HUES48 (cell line): ENCODE results near the gene ING3.

Experiments
- H3K27ac ChIP-seq: one replicate; pipeline ENCODE4 v1.7.0; 2013; ENCODE audit warnings: low read depth, low read length, inconsistent platforms
- H3K27me3 ChIP-seq: 2 replicates; pipeline ENCODE4 v1.6.1; 2013; ENCODE audit warnings: mild to moderate bottlenecking, low read length; ENCODE audit not compliant: control insufficient read depth, insufficient read depth
- H3K36me3 ChIP-seq: 2 replicates; pipeline ENCODE4 v1.6.1; 2013; ENCODE audit warnings: low read length; ENCODE audit not compliant: control insufficient read depth, insufficient read depth
- H3K4me1 ChIP-seq: 2 replicates; pipeline ENCODE4 v1.6.1; 2013; ENCODE audit warnings: mild to moderate bottlenecking, low read length; ENCODE audit not compliant: control insufficient read depth, insufficient read depth
- H3K4me3 ChIP-seq: 2 replicates; pipeline ENCODE4 v1.5.1; 2013; ENCODE audit warnings: mild to moderate bottlenecking, low read depth, low read length
- H3K9ac ChIP-seq: 2 replicates; pipeline ENCODE4 v1.6.1; 2013; ENCODE audit warnings: mild to moderate bottlenecking, low read depth, low read length, moderate library complexity
- H3K9me3 ChIP-seq: 2 replicates; pipeline ENCODE4 v1.6.1; 2013; ENCODE audit warnings: low read length; ENCODE audit not compliant: control insufficient read depth, insufficient read depth

Gene ING3

DNA sequence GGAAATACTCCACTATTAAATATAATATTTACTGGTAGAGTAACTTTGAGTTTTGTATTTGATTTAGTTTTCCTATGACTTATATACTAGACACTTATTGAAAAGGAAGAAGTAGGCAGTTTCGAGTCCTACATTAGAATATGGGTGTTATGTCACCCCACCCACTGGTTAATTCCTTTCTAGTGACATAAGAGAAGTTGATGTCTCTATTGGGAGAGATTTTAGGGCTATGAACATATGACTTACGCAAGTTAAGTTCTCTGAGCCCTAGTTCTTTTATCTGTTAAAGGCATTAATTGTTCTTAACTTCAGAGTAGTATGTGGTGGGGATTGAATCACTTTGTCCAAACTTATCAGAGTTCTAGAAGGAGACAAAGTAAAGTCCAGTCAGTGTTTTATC, 68.4 kb downstream of the ING3 start:
- H3K4me3 ChIP-seq, result no peak overlapping the region
- H3K9ac ChIP-seq, result no peak overlapping the region
- H3K4me1 ChIP-seq, result no peaks in the 10 kb centered on the region
- H3K9me3 ChIP-seq, result no peaks in the 10 kb centered on the region
- H3K27ac ChIP-seq, result no peak overlapping the region
- no peaks in the 10 kb centered on the region for H3K27me3 ChIP-seq
- H3K36me3 ChIP-seq, result no peaks in the 10 kb centered on the region

DNA sequence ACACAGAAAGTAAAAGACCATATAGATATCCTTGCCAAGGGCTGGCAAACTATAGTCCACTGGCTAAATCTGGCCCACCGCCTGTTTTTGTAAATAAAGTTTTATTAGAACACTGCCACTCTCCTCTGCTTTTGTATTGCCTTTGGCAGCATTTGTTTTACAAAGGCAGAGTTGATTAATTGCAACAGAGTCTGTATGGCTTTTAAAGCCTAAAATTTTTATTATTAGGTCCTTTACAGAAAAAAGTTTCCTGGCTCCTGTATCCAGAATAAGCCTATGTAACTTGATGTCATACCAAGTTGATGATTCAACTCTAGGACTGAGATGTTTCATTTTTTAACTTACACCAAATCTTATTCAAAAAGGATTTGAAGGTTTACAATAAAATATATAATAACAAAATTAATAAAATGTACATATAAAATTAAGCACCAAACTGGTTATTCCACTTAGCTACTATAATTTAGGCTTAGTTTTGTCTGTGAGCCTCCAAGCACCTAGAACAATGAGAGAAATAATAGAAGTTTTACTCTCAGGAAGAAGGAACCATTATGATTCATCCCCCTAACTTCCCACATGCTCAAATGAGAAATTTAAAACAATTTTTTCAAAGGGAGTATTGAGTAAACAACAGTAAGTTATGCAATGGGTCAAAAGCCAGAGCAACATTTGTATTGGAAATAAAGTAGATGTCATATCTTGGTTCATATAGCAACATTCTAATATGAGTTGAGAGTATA, 69.8 kb downstream of the ING3 start:
- Histone ChIP-seq H3K27ac (no peak overlapping the region), H3K9ac (no peak overlapping the region)

DNA sequence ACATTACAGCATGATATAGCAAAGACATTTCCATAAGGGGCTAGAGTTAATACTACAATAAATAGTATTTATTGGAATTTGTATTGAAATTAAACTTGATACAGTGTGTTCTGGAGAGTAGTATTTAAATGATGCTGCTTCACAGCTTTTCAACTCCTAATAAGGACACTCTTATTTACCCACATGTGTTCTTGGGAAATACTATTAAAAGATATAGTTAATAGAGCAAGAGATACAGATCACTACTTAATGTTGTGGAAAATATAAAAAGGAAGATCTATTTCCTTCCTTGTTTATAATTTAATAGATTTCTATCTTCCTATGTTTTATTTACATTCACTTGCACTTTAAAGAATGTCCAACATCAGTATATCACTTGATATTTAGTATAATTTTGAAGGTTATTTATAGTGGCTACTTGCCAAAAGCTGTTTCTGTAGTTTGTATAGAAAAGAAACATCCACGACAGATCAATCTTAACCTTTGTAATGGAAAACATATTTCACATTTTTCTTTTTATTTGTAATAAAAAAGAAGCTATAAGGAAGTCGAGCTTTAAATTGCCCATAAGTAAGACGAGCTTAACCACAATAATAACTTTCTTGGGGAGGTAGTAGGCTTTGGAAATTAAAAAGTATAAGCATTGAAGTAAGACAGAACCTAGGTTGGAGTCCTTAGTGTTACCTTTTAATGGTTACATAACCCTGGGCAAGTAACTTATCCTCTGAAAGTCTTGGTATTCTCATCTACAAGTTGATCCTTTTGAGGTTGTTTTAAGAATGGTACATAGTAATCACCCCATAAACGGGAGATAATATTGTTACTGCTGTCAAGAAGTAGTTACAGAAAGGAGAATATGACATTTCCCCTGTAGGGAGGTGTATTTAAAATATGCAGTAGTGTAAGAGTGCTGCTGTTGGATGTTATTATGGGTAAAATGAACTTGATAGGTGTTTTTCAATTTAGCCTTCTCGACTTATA, 70.7 kb downstream of the ING3 start:
- H3K27me3 ChIP-seq, result no peaks in the 10 kb centered on the region
- H3K9me3 ChIP-seq, result no peaks in the 10 kb centered on the region
- no peak overlapping the region for H3K27ac ChIP-seq
- H3K4me1 ChIP-seq, result no peaks in the 10 kb centered on the region
- H3K4me3 ChIP-seq, result no peak overlapping the region
- no peak overlapping the region for H3K9ac ChIP-seq
- H3K36me3 ChIP-seq, result no peaks in the 10 kb centered on the region

More for the DNA sequence above, 69.8 kb downstream of the ING3 start:
- H3K4me1 ChIP-seq, result no peaks in the 10 kb centered on the region
- no peaks in the 10 kb centered on the region for H3K27me3 ChIP-seq
- H3K36me3 ChIP-seq, result no peaks in the 10 kb centered on the region
- H3K9me3 ChIP-seq, result no peaks in the 10 kb centered on the region
- H3K4me3 ChIP-seq, result no peak overlapping the region

DNA sequence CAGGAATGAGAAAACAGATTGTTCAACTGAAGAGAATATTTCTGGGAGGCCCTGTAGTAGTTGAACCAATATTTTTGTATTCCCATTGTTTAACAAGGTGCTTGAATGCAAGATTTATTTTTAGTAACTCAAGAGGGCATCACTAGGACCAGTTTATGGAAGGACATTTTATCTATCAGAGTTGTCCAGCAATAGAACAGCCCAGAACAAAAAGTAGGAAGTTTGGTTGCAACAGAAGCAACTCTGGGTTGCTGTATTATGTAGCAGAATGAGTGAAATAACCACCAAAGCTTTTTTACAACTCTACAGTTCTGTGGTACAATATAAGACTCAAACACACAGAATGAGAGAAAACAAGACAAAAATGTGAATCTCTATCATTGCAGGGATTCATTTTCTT, 72.6 kb downstream of the ING3 start:
- no peak overlapping the region for H3K4me3 ChIP-seq
- H3K9me3 ChIP-seq, result no peaks in the 10 kb centered on the region
- H3K36me3 ChIP-seq, result no peaks in the 10 kb centered on the region
- no peak overlapping the region for H3K27ac ChIP-seq
- no peaks in the 10 kb centered on the region for H3K27me3 ChIP-seq
- H3K9ac ChIP-seq, result no peak overlapping the region
- H3K4me1 ChIP-seq, result peaks cover 5% of the 10 kb centered on the region

DNA sequence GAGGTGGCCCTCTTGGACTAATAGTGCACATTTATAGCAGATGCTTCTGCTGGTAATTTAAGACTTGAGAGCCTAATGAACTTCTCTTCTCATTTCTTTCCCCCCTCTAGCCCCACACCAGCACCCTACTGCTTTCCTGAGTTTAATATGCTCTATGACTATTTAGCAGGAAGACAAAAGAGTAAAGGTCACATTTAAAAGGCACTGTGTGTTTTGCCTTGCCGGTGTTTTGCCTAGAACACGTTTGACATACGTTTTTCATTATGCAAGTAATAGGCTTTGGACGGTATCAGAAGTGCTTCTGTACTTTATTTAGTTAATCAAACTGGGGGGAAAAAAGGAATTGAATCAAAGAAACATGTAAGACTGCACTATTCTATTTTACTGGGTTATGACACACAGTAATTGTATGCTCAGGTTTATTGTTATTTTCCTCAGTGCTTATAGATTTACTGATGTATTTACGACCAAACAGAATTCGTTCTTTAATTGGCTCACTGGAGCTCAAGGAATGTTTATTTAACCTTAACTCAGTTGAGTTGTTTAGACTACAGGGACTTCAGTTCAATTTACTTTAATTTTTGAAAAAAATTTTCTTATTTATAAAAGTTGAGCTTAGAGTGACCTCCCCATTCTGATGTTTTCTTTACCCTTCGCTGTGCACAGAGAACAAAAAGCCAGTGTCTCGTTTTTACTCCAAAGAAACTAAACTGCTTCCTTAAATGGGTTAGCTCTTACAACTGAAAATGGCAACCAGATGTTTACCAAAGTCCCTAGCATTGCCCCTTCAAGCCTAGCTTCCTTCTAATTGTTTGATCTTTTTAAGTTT, 73.3 kb downstream of the ING3 start:
- Histone ChIP-seq H3K4me3 (no peak overlapping the region), H3K9ac (no peak overlapping the region), H3K4me1 (peaks cover 8% of the 10 kb centered on the region), H3K36me3 (no peaks in the 10 kb centered on the region), H3K27me3 (no peaks in the 10 kb centered on the region), H3K27ac (no peak overlapping the region), H3K9me3 (no peaks in the 10 kb centered on the region)

DNA sequence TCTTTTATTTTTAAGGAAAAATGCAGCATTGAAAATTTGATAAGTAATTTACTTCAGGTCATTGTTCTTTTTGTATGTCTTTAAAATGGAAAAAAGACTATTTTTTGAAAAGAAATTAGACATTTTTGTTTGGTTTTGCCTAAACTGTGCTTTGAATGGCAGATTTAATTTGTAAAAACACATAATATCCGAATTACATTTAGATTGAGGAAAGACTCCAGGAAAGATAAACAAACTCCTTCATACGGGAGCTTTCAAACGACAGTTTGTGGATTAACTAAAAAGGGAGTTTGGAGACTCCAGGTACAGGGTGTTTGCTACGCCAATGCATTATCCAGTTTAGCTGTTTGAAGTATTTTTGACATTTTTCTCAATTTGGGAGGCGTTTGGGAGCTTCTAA, 74.0 kb downstream of the ING3 start:
- Histone ChIP-seq H3K27me3 (no peaks in the 10 kb centered on the region), H3K9me3 (no peaks in the 10 kb centered on the region), H3K27ac (no peak overlapping the region), H3K4me3 (no peak overlapping the region), H3K4me1 (peaks cover 8% of the 10 kb centered on the region), H3K9ac (no peak overlapping the region), H3K36me3 (no peaks in the 10 kb centered on the region)

DNA sequence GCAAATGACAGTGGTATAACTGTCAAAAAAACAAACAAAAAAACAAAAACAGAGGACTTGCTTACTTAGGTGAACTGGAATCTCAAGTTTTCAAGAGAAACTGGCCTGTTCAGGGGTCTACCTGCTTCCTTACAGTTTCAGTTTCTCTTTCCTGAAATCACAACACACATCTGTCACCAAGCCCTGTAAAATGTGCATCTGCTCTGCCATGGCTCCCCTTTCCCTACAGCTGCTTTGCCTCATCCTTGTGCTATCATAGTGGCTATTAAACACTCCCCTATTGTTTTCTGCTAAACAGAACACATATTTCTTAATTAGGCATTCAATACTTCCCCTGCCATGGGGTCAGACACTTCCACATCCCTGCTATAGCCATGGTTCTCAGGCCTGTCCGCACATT, 75.6 kb downstream of the ING3 start:
- Histone ChIP-seq H3K9ac (no peak overlapping the region), H3K9me3 (no peaks in the 10 kb centered on the region), H3K4me3 (no peak overlapping the region), H3K4me1 (peaks cover 8% of the 10 kb centered on the region), H3K27me3 (no peaks in the 10 kb centered on the region), H3K36me3 (no peaks in the 10 kb centered on the region), H3K27ac (no peak overlapping the region)

DNA sequence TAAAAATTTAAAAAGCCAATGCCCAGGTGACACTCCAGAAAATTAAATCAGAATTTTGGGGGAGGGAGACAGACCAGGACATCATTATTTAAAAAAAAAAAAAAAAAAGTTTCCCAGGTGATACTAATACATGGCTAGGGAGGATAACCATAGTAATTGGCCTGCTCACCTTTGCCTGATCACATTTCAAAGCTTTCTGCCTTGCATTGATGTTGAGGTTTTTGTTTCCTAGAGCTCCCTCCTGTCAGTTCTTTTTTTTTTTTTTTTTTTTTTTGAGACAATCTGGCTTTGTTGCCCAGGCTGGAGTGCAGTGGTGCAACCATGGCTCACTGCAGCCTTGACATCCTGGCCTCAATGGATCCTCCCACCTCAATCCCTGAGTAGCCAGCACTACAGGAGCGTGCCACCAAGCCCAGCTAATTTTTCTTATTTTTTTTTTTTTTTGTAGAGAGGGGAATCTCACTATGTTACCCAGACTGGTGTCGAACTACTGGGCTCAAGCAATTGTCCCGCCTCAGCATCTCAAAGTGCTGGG, 76.1 kb downstream of the ING3 start:
- Histone ChIP-seq H3K4me3 (no peak overlapping the region), H3K9ac (no peak overlapping the region), H3K36me3 (no peaks in the 10 kb centered on the region), H3K4me1 (peaks cover 8% of the 10 kb centered on the region), H3K9me3 (no peaks in the 10 kb centered on the region), H3K27ac (no peak overlapping the region), H3K27me3 (no peaks in the 10 kb centered on the region)
